Mucosa of descending colon (tissue), 3 donors: ENCODE measurements around the gene CEP41. TPM values are rescaled to one million over a fixed set of nuclear protein-coding genes. Genes with fewer than 3 reads are reported as not detected.
A peak's percentile ranks its signal among the peaks of the same experiment; 100 is the strongest.

Source experiments
- ATAC-seq: fragments of 200-7000 bp; cut with Tn5 transposase; one replicate; pipeline ENCODE4 v1.9.1; 2020; ENCODE audit warnings: mild to moderate bottlenecking, moderate library complexity
- DNase-seq, 3 donors: peaks; one replicate each; pipeline ENCODE4 v3.0.0-alpha.2; 2020
- H3K36me3 ChIP-seq: fragments of 200-600 bp; one replicate; pipeline ENCODE4 v1.8.0; 2021; ENCODE audit warnings: low read depth, mild to moderate bottlenecking
- H3K4me1 ChIP-seq: fragments of 200-600 bp; one replicate; pipeline ENCODE4 v1.8.0; 2021; ENCODE audit warnings: low read depth, mild to moderate bottlenecking
- H3K4me3 ChIP-seq: fragments of 200-600 bp; one replicate; pipeline ENCODE4 v1.8.0; 2021; ENCODE audit warnings: mild to moderate bottlenecking
- H3K9me3 ChIP-seq: fragments of 200-600 bp; one replicate; pipeline ENCODE4 v1.8.0; 2021; ENCODE audit warnings: mild to moderate bottlenecking
- intact Hi-C, 2 donors: fragments of 100-400 bp; cut with DNase I in 1 of 2; cut with micrococcal nuclease in 1 of 2; formaldehyde crosslinking; loops; one replicate each; pipeline versions ENCODE4 v1.11.0 to v1.11.1; 2022; cut with DNase I, micrococcal nuclease
- total RNA-seq, 3 donors: library from RNA; stranded (reverse); fragmentation: NEBNext Ultra II Directional in 2 of 3; extraction: Animal tissue kit (Norgen Biotek cat#: 25700) in 2 of 3; gene quantifications; one replicate each; pipeline versions ENCODE4 v1.2.1 to v1.2.4, GENCODE V29; 2021 to 2023
- TF ChIP-seq, protein P1 (sequence below): fragments of 200-600 bp; IDR thresholded peaks from one replicate; pipeline ENCODE4 v1.8.0; 2022; ENCODE audit warnings: antibody characterized with exemption, mild to moderate bottlenecking
- donor health status: DM: no; HTN: no; CAD: no; lungs with moderate emphysema.
- donor health status: DM: no; HTN: no; CAD: no.
- donor health status: DM: no; HTN: yes; CAD: no.

Gene CEP41
- total RNA-seq, 3 donors from 2014 or later: 6.4 to 8.3 (median 6.6) TPM

DNA sequence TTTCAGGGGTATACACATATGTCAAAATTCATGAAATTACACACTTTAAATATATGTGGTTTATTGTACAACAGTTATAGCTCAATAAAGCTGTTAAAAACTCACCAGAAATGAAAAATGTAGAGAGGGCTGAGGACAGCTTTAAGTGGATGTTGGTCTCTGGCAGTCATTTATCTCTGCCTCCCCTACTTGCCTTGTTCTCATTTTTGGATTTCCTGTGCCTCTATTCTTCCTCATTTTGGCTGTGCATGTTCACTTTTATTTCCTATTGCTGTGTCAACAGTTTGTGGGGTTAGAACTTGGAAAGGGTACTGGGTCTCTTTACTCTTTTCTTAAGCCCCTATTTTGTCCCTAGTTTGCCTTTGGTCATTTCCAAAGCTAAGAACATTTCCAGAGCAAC, 32.5 kb upstream of the CEP41 start:
- Histone ChIP-seq H3K4me3 (no peak overlapping the region), H3K4me1 (no peaks in the 10 kb centered on the region), H3K36me3 (no peaks in the 10 kb centered on the region), H3K9me3 (peaks cover 6% of the 10 kb centered on the region)
- ATAC-seq (no peak), DNase-seq (no peak)
- TF ChIP-seq, protein P1, sequence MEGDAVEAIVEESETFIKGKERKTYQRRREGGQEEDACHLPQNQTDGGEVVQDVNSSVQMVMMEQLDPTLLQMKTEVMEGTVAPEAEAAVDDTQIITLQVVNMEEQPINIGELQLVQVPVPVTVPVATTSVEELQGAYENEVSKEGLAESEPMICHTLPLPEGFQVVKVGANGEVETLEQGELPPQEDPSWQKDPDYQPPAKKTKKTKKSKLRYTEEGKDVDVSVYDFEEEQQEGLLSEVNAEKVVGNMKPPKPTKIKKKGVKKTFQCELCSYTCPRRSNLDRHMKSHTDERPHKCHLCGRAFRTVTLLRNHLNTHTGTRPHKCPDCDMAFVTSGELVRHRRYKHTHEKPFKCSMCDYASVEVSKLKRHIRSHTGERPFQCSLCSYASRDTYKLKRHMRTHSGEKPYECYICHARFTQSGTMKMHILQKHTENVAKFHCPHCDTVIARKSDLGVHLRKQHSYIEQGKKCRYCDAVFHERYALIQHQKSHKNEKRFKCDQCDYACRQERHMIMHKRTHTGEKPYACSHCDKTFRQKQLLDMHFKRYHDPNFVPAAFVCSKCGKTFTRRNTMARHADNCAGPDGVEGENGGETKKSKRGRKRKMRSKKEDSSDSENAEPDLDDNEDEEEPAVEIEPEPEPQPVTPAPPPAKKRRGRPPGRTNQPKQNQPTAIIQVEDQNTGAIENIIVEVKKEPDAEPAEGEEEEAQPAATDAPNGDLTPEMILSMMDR: no peak
- intact Hi-C loops: no loop called here

DNA sequence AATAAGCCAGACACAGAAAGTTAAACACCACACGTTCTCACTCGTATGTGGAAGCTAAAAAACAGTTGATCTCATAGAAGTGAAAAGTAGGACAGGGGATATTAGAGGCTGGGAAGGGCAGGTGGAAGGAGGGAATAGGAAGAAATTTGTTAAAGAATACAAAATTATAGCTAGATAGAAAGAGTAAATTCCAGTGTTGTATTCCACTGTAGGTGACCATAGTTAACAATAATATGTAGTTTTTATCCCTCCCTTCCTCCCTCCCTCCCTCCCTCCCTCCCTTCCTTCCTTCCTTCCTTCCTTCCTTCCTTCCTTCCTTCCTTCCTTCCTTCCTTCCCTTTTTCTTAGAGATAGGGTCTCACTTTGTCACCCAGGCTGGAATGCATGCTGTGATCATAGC, 31.2 kb upstream of the CEP41 start:
- intact Hi-C loops: no loop called here
- Histone ChIP-seq H3K36me3 (no peaks in the 10 kb centered on the region), H3K4me3 (no peak overlapping the region), H3K9me3 (no peaks in the 10 kb centered on the region), H3K4me1 (no peaks in the 10 kb centered on the region)
- ATAC-seq (no peak), DNase-seq (no peak)
- TF ChIP-seq, protein P1: no peak

DNA sequence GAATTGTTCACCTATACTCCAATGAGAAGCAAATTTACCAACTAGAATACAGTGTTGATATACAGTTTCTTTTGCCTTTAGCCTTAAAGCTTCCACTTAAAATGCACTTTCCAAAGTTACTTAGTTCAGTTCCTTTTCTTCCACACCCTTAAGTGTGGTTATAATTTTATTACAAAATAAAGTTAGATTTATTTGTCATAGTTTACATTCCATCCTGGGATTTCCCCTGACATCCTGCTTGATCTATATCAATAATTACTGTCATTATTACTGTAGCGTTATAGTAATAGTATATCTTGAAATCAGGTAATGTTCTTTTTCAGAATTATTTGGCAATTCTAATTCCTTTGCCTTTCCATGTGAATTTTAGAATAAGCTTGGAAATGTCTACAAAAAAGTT, 27.8 kb upstream of the CEP41 start:
- DNase-seq (no peak), ATAC-seq (no peak)
- H3K9me3 ChIP-seq: no peaks in the 10 kb centered on the region
- no peaks in the 10 kb centered on the region for H3K4me1 ChIP-seq
- H3K4me3 ChIP-seq: no peak overlapping the region
- H3K36me3 ChIP-seq: no peaks in the 10 kb centered on the region
- intact Hi-C loops: no loop called here
- TF ChIP-seq, protein P1: no peak

DNA sequence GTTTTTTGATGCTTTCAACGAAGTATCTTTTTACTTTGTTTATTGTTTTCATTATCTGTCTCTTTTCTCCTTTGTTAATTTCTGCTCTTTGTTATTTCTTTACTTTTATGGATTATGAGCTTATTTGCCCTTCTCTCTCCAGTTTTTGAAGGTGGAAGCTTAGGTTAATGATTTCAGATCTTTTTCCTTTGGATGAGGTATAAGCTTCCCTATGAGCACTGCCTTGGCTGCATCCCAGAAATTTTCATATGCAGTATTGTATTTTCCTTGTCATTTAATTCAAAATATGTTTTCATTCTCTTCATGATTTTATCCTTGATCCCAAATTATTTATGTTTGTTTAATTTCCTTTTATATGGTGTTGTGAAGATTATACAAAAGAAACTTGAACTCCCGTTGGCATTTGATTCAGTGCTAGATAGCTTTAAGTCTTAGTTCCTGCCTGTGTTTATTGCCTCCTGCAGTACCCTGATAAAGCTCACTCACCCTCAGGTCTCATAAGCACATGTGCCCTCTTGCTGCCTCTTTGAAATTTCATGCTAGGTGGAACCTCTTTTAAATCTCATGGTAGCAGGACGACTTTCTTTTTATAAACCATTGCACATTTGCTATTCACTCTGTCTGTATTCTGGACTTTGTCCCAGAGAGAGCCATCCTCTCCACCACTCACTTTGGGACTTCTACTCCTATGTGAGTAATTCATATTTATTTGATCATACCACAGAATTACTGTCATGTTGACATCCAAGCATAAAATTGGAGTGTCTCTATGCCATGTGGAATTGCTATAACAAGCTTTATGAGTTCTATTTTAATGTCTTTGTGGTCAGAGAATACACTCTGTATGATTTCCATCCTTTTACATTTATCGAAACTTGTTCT, 23.0 kb upstream of the CEP41 start:
- Histone ChIP-seq H3K36me3 (no peaks in the 10 kb centered on the region), H3K4me3 (no peak overlapping the region), H3K9me3 (peaks cover 11% of the 10 kb centered on the region), H3K4me1 (peaks cover 6% of the 10 kb centered on the region)
- DNase-seq (peak in 1 of 3 donors; percentile 38), ATAC-seq (peak; percentile 84)
- TF ChIP-seq, protein P1: no peak
- intact Hi-C loops: no loop called here

DNA sequence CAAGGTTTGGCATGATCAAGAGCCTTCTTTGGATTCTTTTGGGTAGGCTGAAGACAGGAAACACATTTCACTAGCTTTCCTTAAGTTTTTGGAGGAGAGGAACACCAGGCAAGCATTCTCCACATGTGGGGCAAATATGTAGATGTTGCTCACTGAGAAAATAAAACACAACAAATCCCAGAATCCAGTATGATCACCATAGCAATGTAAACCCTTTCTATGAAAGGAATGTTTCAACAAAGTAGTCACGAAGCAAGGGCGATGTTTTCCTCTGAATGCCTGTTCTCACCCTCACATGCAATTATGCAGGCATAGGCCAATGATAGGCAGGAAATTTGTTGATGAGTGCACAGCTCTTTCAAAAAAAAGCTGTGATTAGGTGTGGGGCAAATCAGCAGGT, 20.5 kb upstream of the CEP41 start:
- peaks cover 11% of the 10 kb centered on the region for H3K9me3 ChIP-seq
- ATAC-seq (no peak), DNase-seq (no peak)
- H3K4me1 ChIP-seq: peaks cover 6% of the 10 kb centered on the region
- no peak overlapping the region for H3K4me3 ChIP-seq
- intact Hi-C loops: no loop called here
- TF ChIP-seq, protein P1: no peak
- H3K36me3 ChIP-seq: no peaks in the 10 kb centered on the region
